A204.1 (cell line): Measurements from ENCODE around the gene CDH5.

Source experiments
- FAIRE-seq: peaks from 2 replicates; lab custom pipeline; 2012; peaks lifted over from hg19 to GRCh38; lab: Jason Lieb, UNC

Gene CDH5

GRCh38 chr16:66391726-66392670, 25.5 kb downstream of the CDH5 start:
- no peak for FAIRE-seq

GRCh38 chr16:66395806-66396555, 29.5 kb downstream of the CDH5 start:
- no peak for FAIRE-seq

DNA sequence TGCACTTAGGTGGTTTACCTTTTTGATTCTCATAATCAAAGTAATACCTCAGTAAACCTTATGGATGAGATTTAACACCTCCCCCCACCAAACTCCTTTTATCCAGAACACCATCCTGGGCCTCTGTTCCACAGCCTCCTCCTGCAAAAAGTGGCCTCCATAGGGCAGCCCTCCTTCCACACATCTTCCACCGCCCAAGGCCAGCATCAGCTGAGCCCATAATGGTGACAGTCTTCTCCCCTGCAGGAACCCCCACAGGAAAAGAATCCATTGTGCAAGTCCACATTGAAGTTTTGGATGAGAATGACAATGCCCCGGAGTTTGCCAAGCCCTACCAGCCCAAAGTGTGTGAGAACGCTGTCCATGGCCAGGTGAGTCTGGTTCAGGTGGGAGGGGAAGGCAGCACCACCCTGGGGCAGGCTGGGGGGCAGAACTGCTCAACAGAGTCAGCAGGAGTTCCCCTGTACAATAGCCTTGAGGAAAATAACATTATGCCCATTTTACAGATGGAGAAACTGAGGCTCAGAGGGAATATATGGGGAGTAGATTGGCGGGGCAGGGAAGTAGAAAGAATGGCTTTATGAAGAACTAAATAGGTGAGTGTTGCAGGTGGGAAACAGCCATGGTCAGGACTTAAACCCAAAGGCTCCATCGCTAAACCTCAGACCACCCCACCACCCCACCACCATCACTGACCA, 31.4 kb downstream of the CDH5 start:
- FAIRE-seq = no peak

- no peak for FAIRE-seq
These were observed 32.5 kb downstream of the CDH5 start for GRCh38 chr16:66399031-66399430.

GRCh38 chr16:66399930-66400329, 33.4 kb downstream of the CDH5 start:
- no peak for FAIRE-seq

DNA sequence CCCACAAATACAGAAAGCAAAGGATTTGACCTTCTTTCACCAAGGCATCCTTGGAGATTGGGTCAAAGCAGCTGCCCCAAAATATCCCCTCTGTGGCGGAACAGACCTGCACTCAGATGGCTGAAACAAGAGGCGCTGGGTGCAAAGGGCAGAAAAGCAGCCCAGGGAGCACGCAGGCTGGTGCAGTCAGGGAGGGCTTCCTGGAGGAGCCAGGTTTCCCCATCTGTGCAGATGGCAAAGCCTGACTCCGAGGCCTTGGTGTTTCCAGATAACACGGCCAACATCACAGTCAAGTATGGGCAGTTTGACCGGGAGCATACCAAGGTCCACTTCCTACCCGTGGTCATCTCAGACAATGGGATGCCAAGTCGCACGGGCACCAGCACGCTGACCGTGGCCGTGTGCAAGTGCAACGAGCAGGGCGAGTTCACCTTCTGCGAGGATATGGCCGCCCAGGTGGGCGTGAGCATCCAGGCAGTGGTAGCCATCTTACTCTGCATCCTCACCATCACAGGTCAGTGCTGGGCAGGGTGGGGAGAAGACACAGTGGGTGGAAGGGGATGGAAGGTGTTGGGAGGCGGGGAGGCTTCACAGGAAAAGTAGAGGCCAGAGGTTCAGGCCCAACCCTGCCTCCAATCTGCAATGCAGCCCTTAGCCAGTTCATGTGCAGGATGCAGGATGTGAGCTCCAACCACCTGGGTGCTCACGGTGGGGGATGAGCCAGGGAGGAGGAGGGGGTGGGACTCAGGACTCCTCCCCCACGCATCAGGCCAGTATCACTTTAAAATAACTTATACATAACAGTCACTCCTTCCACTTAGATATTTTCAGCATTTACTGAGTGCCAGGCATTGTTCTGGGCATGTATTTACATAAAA, 34.3 kb downstream of the CDH5 start:
- FAIRE-seq = no peak

DNA sequence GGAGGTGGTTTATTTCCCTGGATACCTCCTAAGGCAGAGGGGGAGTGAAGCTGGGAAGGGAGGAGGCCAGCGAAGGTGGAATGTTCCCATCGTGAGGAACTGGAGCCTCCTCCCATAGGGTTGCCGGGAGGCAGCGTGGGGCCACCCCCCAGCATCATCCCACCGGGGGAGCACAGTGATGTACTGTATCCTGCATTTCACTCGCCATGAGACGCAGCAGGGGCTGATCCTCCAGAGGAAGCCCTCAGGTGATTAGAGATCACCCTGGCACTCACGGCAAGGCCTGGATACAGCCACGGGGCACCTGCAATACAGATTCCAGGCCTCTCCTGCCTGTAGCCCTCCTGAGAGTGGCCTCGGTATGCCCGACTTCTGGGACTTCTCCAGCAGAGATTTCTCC, 35.1 kb downstream of the CDH5 start:
- no peak for FAIRE-seq

- no peak for FAIRE-seq
These were observed 35.7 kb downstream of the CDH5 start for GRCh38 chr16:66402166-66402565.

DNA sequence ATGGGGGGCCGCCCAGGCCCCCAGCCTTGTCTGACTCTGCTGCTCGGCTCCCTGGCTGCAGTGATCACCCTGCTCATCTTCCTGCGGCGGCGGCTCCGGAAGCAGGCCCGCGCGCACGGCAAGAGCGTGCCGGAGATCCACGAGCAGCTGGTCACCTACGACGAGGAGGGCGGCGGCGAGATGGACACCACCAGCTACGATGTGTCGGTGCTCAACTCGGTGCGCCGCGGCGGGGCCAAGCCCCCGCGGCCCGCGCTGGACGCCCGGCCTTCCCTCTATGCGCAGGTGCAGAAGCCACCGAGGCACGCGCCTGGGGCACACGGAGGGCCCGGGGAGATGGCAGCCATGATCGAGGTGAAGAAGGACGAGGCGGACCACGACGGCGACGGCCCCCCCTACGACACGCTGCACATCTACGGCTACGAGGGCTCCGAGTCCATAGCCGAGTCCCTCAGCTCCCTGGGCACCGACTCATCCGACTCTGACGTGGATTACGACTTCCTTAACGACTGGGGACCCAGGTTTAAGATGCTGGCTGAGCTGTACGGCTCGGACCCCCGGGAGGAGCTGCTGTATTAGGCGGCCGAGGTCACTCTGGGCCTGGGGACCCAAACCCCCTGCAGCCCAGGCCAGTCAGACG, 36.2 kb downstream of the CDH5 start:
- no peak for FAIRE-seq

GRCh38 chr16:66403531-66404145, 37.1 kb downstream of the CDH5 start:
- no peak for FAIRE-seq

DNA sequence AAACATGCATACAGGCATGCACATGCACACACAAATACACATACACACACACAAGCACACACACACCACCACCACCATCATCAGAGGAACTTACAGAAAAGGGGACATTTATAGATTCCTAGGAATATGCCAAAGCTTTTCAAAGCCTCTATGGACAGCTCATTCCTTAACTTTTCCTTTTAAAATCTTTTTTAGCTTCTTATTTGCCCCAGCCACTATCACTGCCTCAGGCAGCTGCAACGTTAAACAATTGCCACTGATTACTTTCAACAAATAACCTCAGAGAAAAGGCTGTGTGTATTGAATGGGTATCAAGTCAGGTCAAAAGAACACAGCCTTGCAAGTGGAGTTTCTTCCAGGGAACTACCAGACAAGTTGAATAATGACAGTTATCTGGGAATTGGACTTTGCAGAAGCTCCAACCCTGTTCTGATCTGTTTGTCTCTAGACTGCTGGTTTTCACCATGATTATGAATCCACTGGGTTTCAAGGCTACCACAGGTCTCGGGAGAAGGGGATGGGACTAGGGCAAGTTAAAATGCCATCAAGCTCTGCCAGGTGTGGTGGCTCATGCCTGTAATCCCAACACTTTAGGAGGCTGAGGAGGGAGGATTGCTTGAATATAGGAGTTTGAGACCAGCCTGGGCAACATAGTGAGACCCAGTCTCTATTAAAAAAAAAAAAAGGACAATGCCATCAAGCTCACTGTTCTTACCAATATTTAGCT, 38.7 kb downstream of the CDH5 start:
- FAIRE-seq = no peak

DNA sequence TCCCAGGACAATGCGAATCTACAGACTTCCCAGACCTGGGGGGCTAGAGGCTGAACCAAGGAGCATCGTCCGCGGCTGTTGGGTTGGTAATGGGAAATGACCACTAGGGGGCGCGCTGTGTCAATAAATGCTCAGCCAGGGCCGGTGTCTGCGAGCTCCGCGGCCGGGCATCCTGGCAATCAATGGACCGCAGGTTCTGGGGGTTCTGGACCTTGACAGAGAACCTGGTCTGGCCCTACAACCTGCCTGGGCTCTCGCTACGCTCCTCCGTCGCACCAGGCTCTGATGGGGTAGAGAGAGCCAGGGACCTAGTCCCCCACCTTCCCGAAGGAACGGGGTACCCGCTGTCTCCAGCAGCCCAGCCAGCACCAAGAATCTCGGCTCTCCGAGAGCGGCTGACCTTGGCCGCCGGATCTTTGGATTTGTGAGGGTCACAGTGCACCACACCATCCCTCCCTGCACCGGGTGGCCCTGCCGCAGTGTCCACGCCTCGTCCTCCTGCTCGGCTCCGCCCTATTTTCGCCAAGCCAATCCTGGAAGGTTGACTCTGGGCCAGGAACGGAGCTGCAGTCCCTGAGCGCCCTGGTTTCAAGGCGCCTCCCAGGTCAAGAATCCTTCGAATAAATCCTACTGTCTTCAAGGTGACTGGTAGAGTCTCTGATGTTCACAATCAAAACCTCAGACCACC, 40.2 kb downstream of the CDH5 start:
- peak; percentile 93 for FAIRE-seq

DNA sequence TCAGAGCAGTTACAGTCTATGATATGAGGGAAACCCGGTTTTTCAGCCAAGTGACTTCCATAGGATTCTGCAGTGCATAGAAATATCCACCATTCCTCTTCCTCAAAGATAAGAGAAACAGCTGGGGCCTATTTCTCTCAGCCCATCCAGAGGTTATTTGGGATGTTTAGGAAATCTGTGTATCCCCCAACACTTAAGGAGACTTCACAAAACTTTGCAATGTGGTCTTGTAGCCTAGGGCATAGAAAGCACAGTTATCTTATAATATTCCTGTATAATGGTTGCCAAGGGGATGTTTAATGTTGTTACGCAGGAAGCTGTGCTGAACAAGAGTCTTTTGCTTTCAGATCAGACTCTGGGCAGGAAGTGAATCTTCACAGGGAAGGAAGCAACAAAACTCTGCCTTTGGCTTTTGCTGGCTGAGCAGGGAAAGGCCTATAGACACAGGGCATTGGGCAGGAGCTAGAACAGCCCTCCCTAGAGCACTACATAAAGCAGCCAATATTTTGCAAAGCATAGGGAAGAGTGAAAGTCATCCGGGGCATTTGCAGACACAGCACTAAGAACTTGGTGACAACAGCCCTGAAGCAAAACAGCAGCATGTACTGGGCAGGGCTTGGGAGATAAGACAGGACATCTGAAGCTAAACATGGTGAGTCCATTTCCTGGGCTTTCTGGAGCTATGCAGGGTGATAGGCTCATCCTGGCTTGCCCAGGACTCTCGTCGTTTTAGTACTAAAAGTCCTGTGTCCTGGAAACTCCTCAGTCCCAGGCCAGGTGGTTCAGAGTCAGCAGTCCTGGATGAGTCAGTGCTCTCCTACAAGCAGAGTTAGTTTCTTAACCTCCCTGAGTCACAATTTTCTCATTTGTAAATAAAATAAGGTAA, 41.9 kb downstream of the CDH5 start:
- peak; percentile 92 for FAIRE-seq

GRCh38 chr16:66409156-66409555, 42.7 kb downstream of the CDH5 start:
- peak; percentile 82 for FAIRE-seq

- FAIRE-seq = no peak
These were observed 45.7 kb downstream of the CDH5 start for GRCh38 chr16:66412182-66412581.

DNA sequence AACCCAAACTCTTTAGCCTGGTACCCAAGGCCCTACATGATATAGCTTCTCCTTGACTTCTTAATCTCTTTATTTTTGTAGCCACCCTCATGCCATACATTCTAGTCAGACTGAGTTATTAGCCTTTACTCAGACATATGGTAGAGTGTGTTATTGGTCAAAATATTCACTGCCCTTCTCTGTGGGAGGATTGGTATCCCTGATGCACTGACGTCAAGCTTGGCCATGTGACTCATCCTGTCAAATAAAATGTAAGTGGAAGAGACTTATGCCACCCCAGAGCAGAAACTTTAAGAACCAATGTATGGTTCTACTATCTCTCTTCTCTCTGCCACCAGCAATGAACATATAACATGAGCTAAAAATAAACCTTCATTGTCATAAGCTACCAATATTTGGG, 48.4 kb downstream of the CDH5 start:
- no peak for FAIRE-seq

DNA sequence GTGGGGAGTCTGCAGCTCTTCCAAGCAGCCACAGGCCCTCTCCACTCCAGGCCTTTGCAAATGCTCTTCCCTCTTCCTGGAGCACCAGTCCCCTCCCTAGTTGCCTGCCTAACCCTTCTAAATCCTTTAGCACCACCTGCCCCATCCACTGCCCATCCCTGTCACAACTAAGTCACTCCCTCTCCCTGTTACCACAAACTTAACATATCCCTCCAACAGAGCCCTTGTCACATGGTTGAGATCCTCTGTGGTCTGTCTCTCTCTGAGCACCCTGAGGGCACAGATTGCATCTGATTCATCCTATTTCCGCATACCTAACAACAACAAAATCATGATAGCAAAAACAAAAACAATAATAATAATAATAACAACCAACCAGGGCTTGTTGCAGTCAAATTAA, 49.6 kb downstream of the CDH5 start:
- no peak for FAIRE-seq

DNA sequence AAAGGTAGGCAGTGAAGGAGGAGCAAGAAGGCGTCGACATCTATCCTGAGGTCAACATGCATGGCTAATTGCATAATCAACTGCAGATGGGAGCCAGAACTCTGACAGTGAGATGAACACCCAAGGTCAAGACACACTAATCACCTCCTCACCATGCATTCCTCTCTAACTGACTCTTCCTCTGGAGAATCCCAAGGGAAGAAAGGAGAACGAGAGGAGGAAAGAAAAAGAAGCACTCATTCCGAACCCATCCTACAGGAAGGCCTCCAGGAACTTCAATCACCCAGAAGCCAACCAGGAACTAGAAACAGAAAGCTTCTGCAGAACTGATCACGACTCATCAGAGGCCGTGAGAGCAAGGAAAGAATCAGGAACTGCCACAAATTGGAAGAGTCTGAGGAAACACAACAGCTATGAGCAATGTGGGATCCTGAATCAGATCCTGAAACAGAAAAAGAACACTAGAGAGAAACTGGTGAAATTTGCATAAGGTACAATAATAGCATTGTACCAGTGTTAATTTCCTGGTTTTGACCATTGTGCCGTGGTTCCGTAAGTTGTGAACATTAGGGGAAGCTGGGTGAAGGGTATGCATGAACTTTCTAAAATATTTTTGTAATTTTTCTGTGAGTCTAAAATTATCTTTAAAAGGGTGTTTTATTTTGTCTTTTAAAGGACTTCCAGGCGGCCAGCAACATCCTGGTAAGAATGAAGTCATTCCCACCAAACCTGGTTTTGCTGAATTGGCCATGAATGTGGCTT, 50.6 kb downstream of the CDH5 start:
- no peak for FAIRE-seq
